ENCODE measurements around the gene PMS1. TPM values are rescaled to one million over a fixed set of nuclear protein-coding genes. Genes with fewer than 3 reads are reported as not detected.
"Not testable (repeated sequence)": the region's sequence is repeated elsewhere in the genome, so short reads cannot be mapped to it uniquely, and the experiment has no call there.

PMS1 gene
- total and polyA plus RNA-seq, 10 donors, result 12.6 to 39.3 (median 24.5) TPM

- peaks cover 0 to 9% (median 2%) of the 10 kb centered on the region in 8 donors for H3K9me3 ChIP-seq
- TF ChIP-seq POLR2A (IDR thresholded peaks at IDR 0.05) (no peak), POLR2AphosphoS5 (IDR thresholded peaks at IDR 0.05) (no peak), CTCF (IDR thresholded peaks at IDR 0.05 in 8 of 11, conservative IDR thresholded peaks at IDR 0.05 in 3 of 11) (no peak)
- H3K27me3 ChIP-seq (replicated peaks in 1 of 7), result no peaks in the 10 kb centered on the region
- no peak for DNase-seq
- H3K36me3 ChIP-seq, result no peaks in the 10 kb centered on the region
- H3K4me1 ChIP-seq, result no peaks in the 10 kb centered on the region
- H3K4me3 ChIP-seq, result no peak overlapping the region
- H3K27ac ChIP-seq, result no peak overlapping the region
- 69 to 83% (median 81%) methylated on average over 2 of the region's 2 CpGs for WGBS, 5 donors
- intact Hi-C loops (cut with DNase I; ENCODE audit: low total_unique reads), result no loop called here
Observed at GRCh38 chr2:189885368-189885767, 101.1 kb downstream of the PMS1 start.

- H3K27me3 ChIP-seq (replicated peaks in 1 of 7); H3K36me3 ChIP-seq; H3K27ac ChIP-seq; DNase-seq; intact Hi-C loops (cut with DNase I; ENCODE audit: low total_unique reads); H3K4me1 ChIP-seq; H3K9me3 ChIP-seq; H3K4me3 ChIP-seq: not testable (repeated sequence)
- 73 to 86% (median 82%) methylated on average over 3 to 7 of the region's 7 CpGs for WGBS, 5 donors
Observed at GRCh38 chr2:189892546-189893294, 108.5 kb downstream of the PMS1 start.

- no peaks in the 10 kb centered on the region for H3K9me3 ChIP-seq
- 83 to 96% (median 84%) methylated on average over 1 of the region's 1 CpG for WGBS, 5 donors
- no peak for DNase-seq
- no peak overlapping the region for H3K27ac ChIP-seq
- no peaks in the 10 kb centered on the region for H3K4me1 ChIP-seq
- H3K27me3 ChIP-seq (replicated peaks in 1 of 7), result no peaks in the 10 kb centered on the region
- no peak overlapping the region for H3K4me3 ChIP-seq
- intact Hi-C loops (cut with DNase I; ENCODE audit: low total_unique reads), result no loop called here
- H3K36me3 ChIP-seq, result no peaks in the 10 kb centered on the region
- no peak for TF ChIP-seq POLR2AphosphoS5 (IDR thresholded peaks at IDR 0.05)
- TF ChIP-seq POLR2A (IDR thresholded peaks at IDR 0.05), result no peak
- no peak for TF ChIP-seq CTCF (IDR thresholded peaks at IDR 0.05 in 8 of 11, conservative IDR thresholded peaks at IDR 0.05 in 3 of 11)
Observed at GRCh38 chr2:189896809-189897208, 112.6 kb downstream of the PMS1 start.

- TF ChIP-seq CTCF (IDR thresholded peaks at IDR 0.05 in 8 of 11, conservative IDR thresholded peaks at IDR 0.05 in 3 of 11), result no peak
- TF ChIP-seq POLR2A (IDR thresholded peaks at IDR 0.05), result no peak
- no peak for TF ChIP-seq POLR2AphosphoS5 (IDR thresholded peaks at IDR 0.05)
Observed at GRCh38 chr2:189899101-189899500, 114.9 kb downstream of the PMS1 start.

More at GRCh38 chr2:189899101-189899500, 114.9 kb downstream of the PMS1 start:
- Histone ChIP-seq H3K9me3 (no peaks in the 10 kb centered on the region), H3K27me3 (replicated peaks in 1 of 7) (no peaks in the 10 kb centered on the region), H3K4me3 (no peak overlapping the region), H3K4me1 (no peaks in the 10 kb centered on the region), H3K36me3 (no peaks in the 10 kb centered on the region), H3K27ac (no peak overlapping the region)
- no peak for DNase-seq
- intact Hi-C loops (cut with DNase I; ENCODE audit: low total_unique reads), result no loop called here
